Measurements from ENCODE around the gene BPI.
"Not testable (repeated sequence)": the region's sequence is repeated elsewhere in the genome, so short reads cannot be mapped to it uniquely, and the experiment has no call there.

The BPI gene

GRCh38 chr20:38303908-38304379 is at the start of gene BPI:
BPI (plus strand) TSS chr20:38304156; CDS start chr20:38304224, 68 bp downstream.
- DNase-seq: no peak

DNA sequence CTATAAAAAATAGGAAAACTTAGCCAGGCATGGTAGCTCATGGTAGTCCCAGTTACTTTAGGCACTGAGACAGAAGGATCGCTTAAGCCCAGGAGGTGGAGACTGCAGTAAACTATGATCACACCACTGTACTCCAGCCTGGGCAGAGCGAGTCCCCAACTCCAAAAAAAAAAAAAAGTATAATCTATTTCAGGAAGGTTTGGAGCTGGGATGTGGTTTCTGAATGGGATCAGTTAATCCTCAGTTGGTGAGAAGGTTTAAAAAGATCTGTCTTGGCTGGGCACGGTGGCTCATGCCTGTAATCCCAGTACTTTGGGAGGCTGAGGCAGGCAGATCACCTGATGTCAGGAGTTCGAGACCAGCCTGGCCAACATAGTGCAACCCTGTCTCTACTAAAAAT is 49.3 kb upstream of the BPI start:
- DNase-seq: not testable (repeated sequence)

DNA sequence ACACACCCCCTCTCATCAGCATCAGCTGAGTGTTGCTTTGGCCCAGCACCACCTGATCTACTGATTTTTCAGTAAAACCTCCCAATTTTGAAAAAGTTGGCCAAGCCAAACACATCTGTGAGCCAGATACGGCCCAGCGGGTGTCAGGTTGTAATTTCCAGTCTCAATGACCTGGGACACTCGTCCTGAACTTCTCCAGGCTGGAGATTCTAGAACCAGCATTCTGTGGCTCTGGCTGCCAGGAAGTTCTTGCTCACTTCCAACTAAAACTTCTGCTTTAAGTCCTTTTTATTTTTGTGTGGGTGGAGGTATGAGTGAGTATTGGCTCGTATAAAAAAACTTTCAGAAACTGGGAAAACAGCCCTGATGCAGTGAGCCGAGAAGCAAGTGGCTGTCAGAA is 48.6 kb upstream of the BPI start:
- DNase-seq: no peak

DNA sequence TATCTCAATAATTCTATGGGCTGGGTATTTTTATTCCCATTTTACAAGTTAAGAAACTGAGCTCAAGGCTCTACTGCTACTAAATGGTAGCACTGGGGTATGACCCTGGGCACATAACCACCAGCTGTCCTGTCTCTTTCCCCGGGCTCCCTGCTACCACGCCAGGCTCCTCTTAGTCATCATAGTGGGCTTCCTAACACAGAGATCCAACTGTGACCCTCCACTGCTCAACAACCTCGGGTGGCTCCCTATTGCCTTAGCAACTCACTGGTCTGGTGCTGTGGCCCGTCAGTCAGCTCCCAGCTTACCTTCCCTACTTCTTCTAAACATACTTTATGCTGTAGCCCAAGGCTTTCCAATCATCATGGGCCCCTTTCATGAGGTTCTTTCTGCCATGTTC is 47.9 kb upstream of the BPI start:
- no peak for DNase-seq

DNA sequence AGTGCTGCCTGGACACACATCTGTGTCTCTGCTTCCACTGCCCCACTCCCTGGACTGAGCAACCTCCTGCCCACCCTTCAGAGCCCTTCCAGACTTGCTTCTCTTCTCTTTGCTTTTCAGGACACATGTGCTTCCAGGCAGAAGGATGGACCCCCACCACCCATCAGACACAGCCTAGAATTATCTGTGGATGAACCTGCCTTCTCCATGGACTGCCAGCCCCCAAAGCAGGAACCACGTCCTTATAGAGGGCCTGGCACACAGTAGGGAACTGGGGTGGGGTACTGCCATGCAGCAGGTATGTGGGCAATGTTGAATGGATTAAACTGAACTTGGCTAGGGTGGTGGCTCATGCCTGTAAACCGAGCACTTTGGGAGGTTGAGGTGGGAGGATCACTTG is 47.0 kb upstream of the BPI start:
- no peak for DNase-seq

DNA sequence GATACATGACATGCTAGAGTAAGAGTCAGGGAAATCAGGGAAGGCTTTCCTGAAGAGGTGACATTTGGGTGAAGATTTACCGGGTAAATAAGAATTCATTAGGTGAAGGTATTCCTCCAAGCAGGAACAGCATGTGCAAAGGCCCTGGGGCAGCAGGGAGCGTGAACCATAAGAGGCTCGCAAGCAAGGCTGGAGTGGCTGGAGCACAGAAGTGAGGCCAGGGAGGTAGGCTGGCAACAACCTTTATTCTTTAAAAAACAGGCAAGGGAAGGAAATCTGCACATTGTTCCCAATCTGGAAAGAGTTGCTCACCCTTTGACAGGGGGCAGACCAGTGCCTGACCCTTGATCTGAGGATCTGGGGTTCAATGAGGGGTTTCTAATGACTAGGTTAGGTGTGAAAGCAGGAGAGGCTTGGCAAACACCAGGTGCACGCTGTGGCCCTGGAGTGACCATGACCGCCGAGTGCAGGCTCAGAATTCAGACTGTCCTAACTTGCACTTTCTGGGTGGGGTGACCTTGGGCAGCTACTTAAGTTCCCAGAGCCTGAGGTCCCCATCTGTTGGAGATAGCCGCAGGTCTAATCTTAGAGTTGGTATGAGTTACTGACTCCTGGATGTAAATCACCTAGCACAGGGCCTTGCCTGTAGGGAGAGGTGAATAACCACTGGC is 45.3 kb upstream of the BPI start:
- DNase-seq: no peak

DNA sequence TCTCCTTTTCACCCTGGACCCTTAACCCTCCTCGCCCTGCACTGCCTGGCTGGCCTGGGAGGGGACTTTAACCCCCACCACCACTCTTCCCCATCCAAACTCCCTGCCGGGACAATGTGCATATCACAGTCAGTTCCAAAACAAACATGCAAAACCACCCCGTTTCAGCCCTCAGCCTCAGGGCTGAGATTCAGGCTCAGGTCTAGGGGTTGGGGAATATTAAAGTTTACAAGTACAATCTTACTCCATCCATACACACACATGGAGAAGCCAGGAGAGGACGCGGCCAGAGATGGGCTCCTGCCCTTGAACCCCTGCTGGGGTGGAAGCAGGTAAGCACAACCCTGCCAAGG is 44.0 kb upstream of the BPI start:
- DNase-seq: no peak

- peak; percentile 20 for DNase-seq
Observed at GRCh38 chr20:38260378-38261053, 43.4 kb upstream of the BPI start, which contains the start of gene KIAA1755. KIAA1755 (minus strand) TSS chr20:38260735; CDS start chr20:38260500, 235 bp downstream.

DNA sequence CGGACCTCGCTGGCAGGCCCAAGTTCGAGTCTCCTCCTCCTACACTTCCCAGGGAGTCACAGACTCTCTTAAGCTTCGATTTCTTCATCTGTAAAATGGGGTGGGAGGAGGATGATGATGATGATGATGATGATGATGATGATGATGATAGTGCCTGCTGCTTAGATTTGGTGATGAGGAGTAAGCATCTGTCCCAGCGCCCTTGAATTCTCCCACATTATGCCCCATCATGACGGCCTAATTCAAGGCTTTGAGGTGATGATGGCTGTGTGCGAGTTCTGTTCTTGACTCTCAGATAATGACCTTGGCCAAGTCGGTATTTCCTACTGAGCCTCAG is 42.9 kb upstream of the BPI start:
- DNase-seq: no peak

- no peak for DNase-seq
Observed at GRCh38 chr20:38262931-38263330, 41.0 kb upstream of the BPI start.

GRCh38 chr20:38266426-38266825 is 37.5 kb upstream of the BPI start:
- DNase-seq: no peak

GRCh38 chr20:38267296-38267695 is 36.7 kb upstream of the BPI start:
- DNase-seq: no peak

DNA sequence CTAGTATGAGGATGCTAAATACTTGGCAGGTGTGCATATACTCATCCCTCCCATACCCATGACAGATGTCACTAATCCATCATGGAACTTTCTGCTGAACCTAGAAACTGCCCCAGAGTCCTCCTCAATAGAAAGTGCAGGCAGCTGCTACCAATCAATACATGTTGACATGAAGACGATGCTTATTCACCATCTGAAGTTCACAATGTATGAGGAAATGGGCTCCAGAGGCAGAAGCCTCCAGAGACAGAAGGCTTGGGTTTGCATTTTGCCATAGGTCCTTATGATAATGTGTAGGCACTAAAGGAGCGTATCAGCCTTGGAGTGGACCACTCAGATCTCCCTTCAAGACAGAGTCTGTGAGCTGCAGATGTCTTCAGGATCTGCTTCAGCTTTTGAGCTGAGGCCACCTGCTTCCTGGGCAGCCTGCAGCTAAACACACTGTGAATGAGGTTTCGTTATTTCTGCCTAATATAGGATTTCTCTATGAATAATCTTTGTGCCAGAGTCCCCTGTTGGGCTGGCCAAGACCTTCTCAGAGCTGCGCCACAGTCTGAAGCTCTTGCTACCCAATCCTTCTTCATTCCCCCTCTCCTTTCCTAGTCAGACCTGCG is 35.9 kb upstream of the BPI start:
- DNase-seq: no peak

GRCh38 chr20:38269040-38269439 is 34.9 kb upstream of the BPI start:
- no peak for DNase-seq

- DNase-seq: no peak
Observed at GRCh38 chr20:38269715-38270114, 34.2 kb upstream of the BPI start.

DNA sequence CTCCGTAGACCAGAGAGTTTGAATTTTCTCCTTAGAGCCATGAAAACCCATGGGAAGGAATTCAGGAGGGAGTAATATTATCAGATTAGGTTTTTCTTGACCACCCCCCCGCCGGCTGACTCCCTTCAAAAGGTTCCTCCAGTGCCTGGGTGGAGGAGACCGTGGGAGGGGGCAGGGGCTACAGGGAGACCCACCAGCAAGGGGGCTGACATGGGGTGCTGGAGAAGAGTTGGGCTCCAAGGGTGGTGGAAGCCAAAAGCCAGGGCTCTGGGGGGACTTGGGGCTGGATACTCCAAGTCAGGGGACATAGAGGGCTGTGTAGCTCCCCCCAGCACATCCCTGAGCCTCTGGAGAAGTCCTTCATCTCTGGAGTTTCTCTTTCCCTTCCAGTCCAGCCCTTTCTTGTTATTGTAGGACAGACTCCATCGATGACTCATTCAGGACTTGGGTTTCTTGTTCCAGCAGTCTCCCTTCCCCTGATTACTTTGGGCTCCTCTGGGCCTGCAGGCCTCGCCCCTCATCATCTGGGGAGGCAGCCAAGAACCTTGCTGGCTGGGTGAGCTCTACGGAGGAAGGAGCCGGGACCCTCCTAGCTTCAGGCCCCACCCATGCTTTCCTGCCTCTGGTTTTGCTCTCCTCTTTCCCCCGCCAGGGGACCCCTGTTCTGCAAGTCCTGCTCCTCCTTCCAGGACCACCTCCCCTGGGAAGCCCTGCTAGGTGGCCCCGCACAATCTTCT is 32.9 kb upstream of the BPI start:
- DNase-seq: no peak

DNA sequence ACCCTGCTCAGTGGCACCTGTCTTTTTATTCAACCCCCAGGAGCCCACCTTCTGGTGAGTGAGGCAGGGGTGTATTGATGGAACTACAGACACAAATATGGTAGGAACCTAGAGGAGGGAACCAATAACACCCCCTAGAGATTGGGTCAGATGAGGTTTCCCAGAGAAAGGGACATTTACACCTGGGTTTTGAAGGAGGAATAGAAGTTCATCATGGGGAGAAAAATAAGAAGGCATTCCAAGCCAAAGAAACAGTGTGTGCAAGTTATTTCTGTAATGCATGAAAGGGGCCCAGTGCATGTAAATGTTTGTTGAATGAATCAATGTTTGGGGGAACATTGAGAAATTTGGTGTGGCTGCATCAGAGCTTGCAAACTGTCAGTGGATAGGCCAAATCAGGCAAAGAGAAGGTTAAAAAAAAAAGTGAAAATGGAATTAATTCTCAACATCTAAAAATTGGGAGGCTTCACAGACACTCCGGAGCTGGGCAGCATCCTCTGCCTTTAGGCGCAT is 32.3 kb upstream of the BPI start:
- no peak for DNase-seq

- DNase-seq: no peak
Observed at GRCh38 chr20:38272398-38272797, 31.6 kb upstream of the BPI start.

GRCh38 chr20:38272961-38273360 is 31.0 kb upstream of the BPI start:
- no peak for DNase-seq

GRCh38 chr20:38275815-38276550 is 28.0 kb upstream of the BPI start:
- DNase-seq: no peak

- no peak for DNase-seq
Observed at GRCh38 chr20:38277285-38277684, 26.7 kb upstream of the BPI start.

GRCh38 chr20:38277691-38278090 is 26.3 kb upstream of the BPI start:
- DNase-seq: no peak

GRCh38 chr20:38278131-38278530 is 25.8 kb upstream of the BPI start:
- no peak for DNase-seq
